LNCaP clone FGC (cell line): ENCODE results near the gene AATK.

Experiments used
- DNase-seq: peaks from one replicate; pipeline ENCODE4 v3.0.0-alpha.2; 2011; ENCODE audit warnings: low read depth
- H3K4me3 ChIP-seq: 2 replicates; pipeline ENCODE4 v1.5.1; 2011; ENCODE audit warnings: mild to moderate bottlenecking, low read depth, low read length, control low read depth
- TF ChIP-seq, protein P1 (sequence below): IDR thresholded peaks from 2 replicates; pipeline ENCODE4 v1.5.1; 2012; ENCODE audit warnings: mild to moderate bottlenecking; ENCODE audit not compliant: control insufficient read depth, insufficient read depth; ENCODE audit errors: extremely low read depth

AATK gene

DNA sequence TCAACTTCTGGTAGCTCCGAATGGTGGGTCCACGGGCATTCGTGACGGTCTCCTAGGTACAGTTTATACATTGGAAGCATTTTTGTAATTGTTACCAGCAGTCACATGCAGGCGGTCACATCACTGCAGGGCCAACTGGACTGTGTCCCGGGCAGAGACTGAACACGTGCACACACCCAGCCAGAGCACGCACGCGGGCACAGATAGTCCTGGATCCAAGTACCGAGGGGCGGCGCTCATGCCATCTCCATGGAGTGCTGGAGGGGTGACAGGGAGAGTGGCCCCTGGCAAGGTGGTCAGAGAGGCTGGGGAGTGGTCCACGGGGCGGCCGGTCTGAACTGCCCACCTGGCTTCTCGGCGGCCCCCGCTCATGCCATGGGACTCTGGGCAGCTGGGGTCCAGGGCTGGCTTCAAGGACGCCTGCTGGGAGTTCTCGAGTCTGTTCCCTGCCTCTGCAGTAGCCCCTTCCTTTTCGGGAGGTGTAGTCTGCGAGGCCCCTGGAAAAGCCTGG, 96.8 kb downstream of the AATK start:
- TF ChIP-seq, protein P1, sequence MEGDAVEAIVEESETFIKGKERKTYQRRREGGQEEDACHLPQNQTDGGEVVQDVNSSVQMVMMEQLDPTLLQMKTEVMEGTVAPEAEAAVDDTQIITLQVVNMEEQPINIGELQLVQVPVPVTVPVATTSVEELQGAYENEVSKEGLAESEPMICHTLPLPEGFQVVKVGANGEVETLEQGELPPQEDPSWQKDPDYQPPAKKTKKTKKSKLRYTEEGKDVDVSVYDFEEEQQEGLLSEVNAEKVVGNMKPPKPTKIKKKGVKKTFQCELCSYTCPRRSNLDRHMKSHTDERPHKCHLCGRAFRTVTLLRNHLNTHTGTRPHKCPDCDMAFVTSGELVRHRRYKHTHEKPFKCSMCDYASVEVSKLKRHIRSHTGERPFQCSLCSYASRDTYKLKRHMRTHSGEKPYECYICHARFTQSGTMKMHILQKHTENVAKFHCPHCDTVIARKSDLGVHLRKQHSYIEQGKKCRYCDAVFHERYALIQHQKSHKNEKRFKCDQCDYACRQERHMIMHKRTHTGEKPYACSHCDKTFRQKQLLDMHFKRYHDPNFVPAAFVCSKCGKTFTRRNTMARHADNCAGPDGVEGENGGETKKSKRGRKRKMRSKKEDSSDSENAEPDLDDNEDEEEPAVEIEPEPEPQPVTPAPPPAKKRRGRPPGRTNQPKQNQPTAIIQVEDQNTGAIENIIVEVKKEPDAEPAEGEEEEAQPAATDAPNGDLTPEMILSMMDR = no peak
- H3K4me3 ChIP-seq = no peak overlapping the region
- no peak for DNase-seq

DNA sequence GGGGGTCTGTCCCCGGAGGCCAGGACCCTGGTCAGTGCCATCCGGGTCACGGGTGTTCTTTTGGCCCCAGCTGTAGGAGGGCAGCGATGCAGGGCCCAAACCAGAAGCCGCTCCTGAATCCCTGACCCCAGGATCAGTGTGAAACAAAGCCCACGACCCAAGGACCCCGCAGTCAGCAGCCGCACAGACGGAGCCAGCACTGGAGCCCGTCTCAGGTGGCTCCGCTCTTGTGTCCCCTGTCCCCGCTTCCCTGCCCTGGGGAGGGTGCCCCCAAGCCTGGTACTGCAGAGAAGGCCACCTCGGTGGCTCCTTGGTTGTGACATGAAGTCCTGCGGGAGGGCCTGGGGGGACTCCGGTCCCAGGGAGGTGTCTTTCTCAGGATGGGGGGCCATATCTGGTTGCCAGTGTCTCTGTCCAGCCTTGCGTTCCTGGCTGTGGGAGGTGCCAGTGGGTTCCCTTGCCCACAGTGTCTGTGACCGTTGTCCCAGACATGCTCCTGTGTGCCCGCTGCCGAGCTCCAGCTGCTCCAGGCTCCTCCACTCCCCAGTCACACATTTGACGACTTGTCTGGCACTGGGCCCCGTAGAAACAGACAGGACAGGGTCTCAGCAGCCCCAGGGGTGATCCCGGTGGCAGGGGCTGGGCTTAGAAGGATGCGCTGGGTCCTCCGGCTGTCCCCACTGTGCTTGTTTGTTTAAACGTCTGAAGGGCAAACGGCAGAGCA, 97.4 kb downstream of the AATK start:
- TF ChIP-seq, protein P1 = no peak
- DNase-seq = no peak

DNA sequence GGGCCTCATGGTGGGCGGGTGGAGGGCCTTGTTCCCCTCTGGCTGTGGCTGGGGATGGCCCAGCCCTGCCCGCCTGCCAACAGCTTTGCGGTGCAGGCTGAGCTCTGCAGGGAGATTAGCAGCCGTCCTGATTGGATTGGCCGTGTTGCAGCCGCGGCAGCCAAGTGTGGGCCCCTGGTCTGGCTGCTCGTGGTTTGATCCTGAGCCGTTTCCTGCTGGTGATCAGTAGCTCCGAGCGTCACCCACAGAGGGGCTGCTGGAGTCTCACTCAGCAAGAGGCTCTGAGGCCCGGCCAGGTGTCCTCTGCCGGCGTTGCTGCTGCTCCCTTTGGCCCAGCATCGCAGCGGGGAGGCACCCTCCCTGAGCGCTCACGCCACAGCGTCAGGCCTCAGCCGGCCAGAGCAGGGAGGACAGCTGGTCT, 98.6 kb downstream of the AATK start:
- no peak for DNase-seq
- TF ChIP-seq, protein P1 = no peak

More for the DNA sequence above, 97.4 kb downstream of the AATK start:
- no peak overlapping the region for H3K4me3 ChIP-seq

More for the DNA sequence above, 98.6 kb downstream of the AATK start:
- H3K4me3 ChIP-seq = no peak overlapping the region
